ENCODE measurements around the gene CD302. TPM values are rescaled to one million over a fixed set of nuclear protein-coding genes. Genes with fewer than 3 reads are reported as not detected.

CD302 gene
- polyA plus RNA-seq, 1 experiment = 17.6 TPM

DNA sequence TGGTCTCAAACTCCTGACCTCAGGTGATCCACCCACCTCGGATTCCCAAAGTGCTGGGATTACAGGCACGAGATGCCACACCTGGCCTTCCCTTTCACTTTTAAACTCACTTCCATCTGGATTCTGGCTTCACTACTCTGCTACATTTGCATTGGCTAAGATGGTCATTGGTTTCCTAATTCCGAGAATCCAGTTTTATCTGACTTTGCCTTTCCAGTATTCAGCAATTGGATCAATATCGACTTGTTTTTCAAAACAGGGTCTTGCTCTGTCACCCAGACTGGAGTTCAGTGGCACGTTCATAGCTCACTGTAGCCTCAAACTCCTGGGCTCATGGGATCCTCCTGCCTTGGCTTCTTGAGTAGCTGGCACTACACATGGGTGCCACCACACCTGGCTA is 4.7 kb upstream of the CD302 start:
- TF ChIP-seq, protein P1, sequence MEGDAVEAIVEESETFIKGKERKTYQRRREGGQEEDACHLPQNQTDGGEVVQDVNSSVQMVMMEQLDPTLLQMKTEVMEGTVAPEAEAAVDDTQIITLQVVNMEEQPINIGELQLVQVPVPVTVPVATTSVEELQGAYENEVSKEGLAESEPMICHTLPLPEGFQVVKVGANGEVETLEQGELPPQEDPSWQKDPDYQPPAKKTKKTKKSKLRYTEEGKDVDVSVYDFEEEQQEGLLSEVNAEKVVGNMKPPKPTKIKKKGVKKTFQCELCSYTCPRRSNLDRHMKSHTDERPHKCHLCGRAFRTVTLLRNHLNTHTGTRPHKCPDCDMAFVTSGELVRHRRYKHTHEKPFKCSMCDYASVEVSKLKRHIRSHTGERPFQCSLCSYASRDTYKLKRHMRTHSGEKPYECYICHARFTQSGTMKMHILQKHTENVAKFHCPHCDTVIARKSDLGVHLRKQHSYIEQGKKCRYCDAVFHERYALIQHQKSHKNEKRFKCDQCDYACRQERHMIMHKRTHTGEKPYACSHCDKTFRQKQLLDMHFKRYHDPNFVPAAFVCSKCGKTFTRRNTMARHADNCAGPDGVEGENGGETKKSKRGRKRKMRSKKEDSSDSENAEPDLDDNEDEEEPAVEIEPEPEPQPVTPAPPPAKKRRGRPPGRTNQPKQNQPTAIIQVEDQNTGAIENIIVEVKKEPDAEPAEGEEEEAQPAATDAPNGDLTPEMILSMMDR (IDR thresholded peaks at IDR 0.05; ENCODE audit: low read depth, low read length) = no peak
- Histone ChIP-seq H3K27ac (ENCODE audit: low read depth, low read length) (no peak overlapping the region), H3K9me3 (ENCODE audit: control insufficient read depth, insufficient read depth, low read length) (peaks cover 2% of the 10 kb centered on the region; the same call in 1 of the 2 replicates), H3K27me3 (ENCODE audit: control insufficient read depth, insufficient read depth, low read length) (peaks cover 9% of the 10 kb centered on the region), H3K4me3 (ENCODE audit: low read depth, low read length) (no peak overlapping the region)
- CTCF ChIA-PET = no interaction called here
- POLR2A ChIA-PET = no interaction called here
- DNase-seq (ENCODE audit: low read depth, low spot score) = no peak

DNA sequence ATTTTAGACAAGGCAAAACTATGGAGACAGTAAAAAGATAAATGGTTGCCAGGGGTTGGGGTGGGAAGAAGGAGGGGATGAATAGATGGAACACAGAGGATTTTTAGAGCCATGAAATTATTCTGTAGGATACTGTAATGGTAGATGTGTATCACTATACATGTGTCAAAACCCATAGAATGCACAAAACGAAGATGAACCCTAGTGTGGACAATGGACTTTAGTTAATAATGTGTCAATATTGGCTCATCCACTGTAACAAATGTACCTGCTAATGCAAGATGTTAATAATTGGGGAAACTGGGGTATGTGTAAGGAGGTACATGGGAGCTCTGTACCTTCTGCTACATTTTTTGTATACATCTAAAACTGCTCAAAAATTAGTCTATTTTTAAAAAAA is 1.8 kb upstream of the CD302 start:
- ChIA-PET CTCF (interaction anchor here (3.0 kb wide), 1 partner anchor 9 kb away, joined by 10 read pairs; no protein-coding TSS in a partner anchor), POLR2A (no interaction called here)
- H3K27me3 ChIP-seq (ENCODE audit: control insufficient read depth, insufficient read depth, low read length) = peaks cover 5% of the 10 kb centered on the region
- H3K9me3 ChIP-seq (ENCODE audit: control insufficient read depth, insufficient read depth, low read length) = peaks cover 3% of the 10 kb centered on the region; the same call in 1 of the 2 replicates
- no peak overlapping the region for H3K4me3 ChIP-seq (ENCODE audit: low read depth, low read length)
- TF ChIP-seq, protein P1 (IDR thresholded peaks at IDR 0.05; ENCODE audit: low read depth, low read length) = no peak
- H3K27ac ChIP-seq (ENCODE audit: low read depth, low read length) = no peak overlapping the region
- no peak for DNase-seq (ENCODE audit: low read depth, low spot score)

DNA sequence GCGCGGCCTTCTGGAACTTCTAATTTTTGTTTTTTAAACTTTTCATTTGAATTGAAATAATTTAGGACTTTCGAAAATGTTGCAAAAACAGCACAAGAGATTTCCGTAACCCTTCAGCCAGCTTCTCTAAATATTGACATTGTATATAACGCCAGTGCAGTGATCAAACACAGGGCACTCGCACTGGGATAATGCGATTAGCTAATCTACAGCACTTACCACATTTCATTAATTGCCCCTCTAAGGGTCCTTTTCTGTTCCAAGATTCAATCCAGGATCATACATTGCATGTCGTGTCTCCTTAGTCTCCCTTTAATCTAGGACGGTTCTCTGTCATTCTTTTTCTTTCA is 343 bp upstream of the CD302 start:
- H3K4me3 ChIP-seq (ENCODE audit: low read depth, low read length) = peak overlapping the region; percentile 80
- POLR2A ChIA-PET = no interaction called here
- TF ChIP-seq, protein P1 (IDR thresholded peaks at IDR 0.05; ENCODE audit: low read depth, low read length) = no peak
- peaks cover 5% of the 10 kb centered on the region for H3K27me3 ChIP-seq (ENCODE audit: control insufficient read depth, insufficient read depth, low read length)
- H3K27ac ChIP-seq (ENCODE audit: low read depth, low read length) = no peak overlapping the region
- peaks cover 3% of the 10 kb centered on the region; the same call in 1 of the 2 replicates for H3K9me3 ChIP-seq (ENCODE audit: control insufficient read depth, insufficient read depth, low read length)
- CTCF ChIA-PET = interaction anchor here (3.0 kb wide), 1 partner anchor 10 kb away, joined by 10 read pairs; no protein-coding TSS in a partner anchor
- no peak for DNase-seq (ENCODE audit: low read depth, low spot score)

GRCh38 chr2:159797225-159797542 is 824 bp downstream of the CD302 start:
- Histone ChIP-seq H3K4me3 (ENCODE audit: low read depth, low read length) (peak overlapping the region; percentile 80), H3K27me3 (ENCODE audit: control insufficient read depth, insufficient read depth, low read length) (peaks cover 5% of the 10 kb centered on the region), H3K9me3 (ENCODE audit: control insufficient read depth, insufficient read depth, low read length) (peaks cover 3% of the 10 kb centered on the region; the same call in 1 of the 2 replicates), H3K27ac (ENCODE audit: low read depth, low read length) (no peak overlapping the region)
- ChIA-PET CTCF (interaction anchor here (3.0 kb wide), 1 partner anchor 11 kb away, joined by 10 read pairs; no protein-coding TSS in a partner anchor), POLR2A (interaction anchor here (0.5 kb wide), 1 partner anchor 662 kb away, joined by 4 read pairs; no protein-coding TSS in a partner anchor)
- TF ChIP-seq, protein P1 (IDR thresholded peaks at IDR 0.05; ENCODE audit: low read depth, low read length) = no peak
- DNase-seq (ENCODE audit: low read depth, low spot score) = no peak

- H3K27ac ChIP-seq (ENCODE audit: low read depth, low read length) = no peak overlapping the region
- DNase-seq (ENCODE audit: low read depth, low spot score) = no peak
- no peak overlapping the region for H3K4me3 ChIP-seq (ENCODE audit: low read depth, low read length)
- TF ChIP-seq, protein P1 (IDR thresholded peaks at IDR 0.05; ENCODE audit: low read depth, low read length) = no peak
- ChIA-PET CTCF (interaction anchor here (1.1 kb wide), 1 partner anchor 10 kb away, joined by 3 read pairs; no protein-coding TSS in a partner anchor), POLR2A (no interaction called here)
- H3K9me3 ChIP-seq (ENCODE audit: control insufficient read depth, insufficient read depth, low read length) = peaks cover 3% of the 10 kb centered on the region; the same call in 1 of the 2 replicates
- peaks cover 5% of the 10 kb centered on the region for H3K27me3 ChIP-seq (ENCODE audit: control insufficient read depth, insufficient read depth, low read length)
Observed at GRCh38 chr2:159795841-159796690, 1.9 kb downstream of the CD302 start.

Measured in AG04450 (cell line).